SK-N-SH treated with all-trans-retinoic acid at 6 μM for 48 hours (cell line): Measurements from ENCODE around the gene CELF1.

ENCODE experiments used
- ATAC-seq: fragments of 200-7000 bp; cut with Tn5 transposase; 3 replicates; pipeline ENCODE4 v1.9.1; 2020; ENCODE audit warnings: mild to moderate bottlenecking, moderate library complexity
- ARNTL ChIP-seq: fragments of 450-650 bp; formaldehyde crosslinking; IDR thresholded peaks from 2 replicates; pipeline ENCODE4 v1.5.0; 2020; ENCODE audit warnings: low read depth, mild to moderate bottlenecking, moderate library complexity, borderline replicate concordance
- BACH2 ChIP-seq: fragments of 250-450 bp; sonication (Bioruptor Pico); IDR thresholded peaks from 2 replicates; pipeline ENCODE4 v1.9.0; 2021; ENCODE audit warnings: mild to moderate bottlenecking, borderline replicate concordance
- CSDC2 ChIP-seq: fragments of 250-450 bp; sonication (Bioruptor Pico); IDR thresholded peaks from 2 replicates; pipeline ENCODE4 v1.5.0; 2020; ENCODE audit warnings: mild to moderate bottlenecking, moderate library complexity
- ESRRG ChIP-seq: fragments of 250-450 bp; sonication (Bioruptor Pico); IDR thresholded peaks from 2 replicates; pipeline ENCODE4 v1.6.1; 2021; ENCODE audit warnings: mild to moderate bottlenecking
- GLIS3 ChIP-seq: fragments of 250-450 bp; sonication (Bioruptor Pico); IDR thresholded peaks from 2 replicates; pipeline ENCODE4 v1.5.0; 2020; ENCODE audit warnings: mild to moderate bottlenecking, moderate library complexity
- ISL1 ChIP-seq: fragments of 250-450 bp; sonication (Bioruptor Pico); IDR thresholded peaks from 2 replicates; pipeline ENCODE4 v2.1.2; 2022; ENCODE audit warnings: mild to moderate bottlenecking, moderate library complexity
- OSR1 ChIP-seq: fragments of 250-450 bp; sonication (Bioruptor Pico); IDR thresholded peaks from 2 replicates; pipeline ENCODE4 v1.8.0; 2022; ENCODE audit warnings: moderate library complexity, mild to moderate bottlenecking, inconsistent platforms
- PPARA ChIP-seq: fragments of 250-450 bp; sonication (Bioruptor Pico); IDR thresholded peaks from 2 replicates; pipeline ENCODE4 v1.5.0; 2020; ENCODE audit warnings: mild to moderate bottlenecking, borderline replicate concordance
- RARB ChIP-seq: fragments of 250-450 bp; sonication (Bioruptor Pico); IDR thresholded peaks from 2 replicates; pipeline ENCODE4 v1.8.0; 2021; ENCODE audit warnings: mild to moderate bottlenecking, moderate library complexity
- SNAI2 ChIP-seq: fragments of 250-450 bp; sonication (Bioruptor Pico); IDR thresholded peaks from 2 replicates; pipeline ENCODE4 v1.5.0; 2020; ENCODE audit warnings: mild to moderate bottlenecking, moderate library complexity
- TCF4 ChIP-seq: fragments of 250-450 bp; sonication (Bioruptor Pico); IDR thresholded peaks from 2 replicates; pipeline ENCODE4 v1.8.0; 2021; ENCODE audit warnings: mild to moderate bottlenecking, moderate library complexity, borderline replicate concordance
- TOX ChIP-seq: fragments of 250-450 bp; sonication (Bioruptor Pico); IDR thresholded peaks from 2 replicates; pipeline ENCODE4 v1.8.0; 2021; ENCODE audit warnings: mild to moderate bottlenecking, moderate library complexity, borderline replicate concordance
- ZC3H10 ChIP-seq: fragments of 250-450 bp; sonication (Bioruptor Pico); IDR thresholded peaks from 2 replicates; pipeline ENCODE4 v1.5.1; 2021; ENCODE audit warnings: mild to moderate bottlenecking, moderate library complexity
- ZFP3 ChIP-seq: fragments of 250-450 bp; sonication (Bioruptor Pico); IDR thresholded peaks from 2 replicates; pipeline ENCODE4 v1.5.0; 2020; ENCODE audit warnings: mild to moderate bottlenecking, moderate library complexity
- ZFP30 ChIP-seq: fragments of 450-650 bp; formaldehyde crosslinking; IDR thresholded peaks from 2 replicates; pipeline ENCODE4 v1.5.0; 2022; ENCODE audit warnings: mild to moderate bottlenecking, moderate library complexity
- ZNF565 ChIP-seq: fragments of 450-650 bp; formaldehyde crosslinking; conservative IDR thresholded peaks from 2 replicates; pipeline ENCODE4 v1.5.0; 2020; ENCODE audit warnings: low read depth, mild to moderate bottlenecking, moderate library complexity
- ZNF70 ChIP-seq: fragments of 450-650 bp; formaldehyde crosslinking; IDR thresholded peaks from 2 replicates; pipeline ENCODE4 v1.5.0; 2020; ENCODE audit warnings: mild to moderate bottlenecking, moderate library complexity
- ZNF8 ChIP-seq: fragments of 450-650 bp; formaldehyde crosslinking; IDR thresholded peaks from 2 replicates; pipeline ENCODE4 v1.5.0; 2020; ENCODE audit warnings: mild to moderate bottlenecking, moderate library complexity
- TF ChIP-seq, protein P1 (sequence below): fragments of 250-450 bp; sonication (Bioruptor Pico); IDR thresholded peaks from 2 replicates; pipeline ENCODE4 v1.5.1; 2020; ENCODE audit warnings: low read depth, mild to moderate bottlenecking, moderate library complexity
- TF ChIP-seq, protein P2 (sequence below): fragments of 250-450 bp; sonication (Bioruptor Pico); IDR thresholded peaks from 2 replicates; pipeline ENCODE4 v1.5.0; 2020; ENCODE audit warnings: mild to moderate bottlenecking, moderate library complexity
- TF ChIP-seq, protein P3 (sequence below): fragments of 250-450 bp; sonication (Bioruptor Pico); IDR thresholded peaks from 2 replicates; pipeline ENCODE4 v1.8.0; 2020; ENCODE audit warnings: mild to moderate bottlenecking, moderate library complexity, borderline replicate concordance

Gene CELF1

DNA sequence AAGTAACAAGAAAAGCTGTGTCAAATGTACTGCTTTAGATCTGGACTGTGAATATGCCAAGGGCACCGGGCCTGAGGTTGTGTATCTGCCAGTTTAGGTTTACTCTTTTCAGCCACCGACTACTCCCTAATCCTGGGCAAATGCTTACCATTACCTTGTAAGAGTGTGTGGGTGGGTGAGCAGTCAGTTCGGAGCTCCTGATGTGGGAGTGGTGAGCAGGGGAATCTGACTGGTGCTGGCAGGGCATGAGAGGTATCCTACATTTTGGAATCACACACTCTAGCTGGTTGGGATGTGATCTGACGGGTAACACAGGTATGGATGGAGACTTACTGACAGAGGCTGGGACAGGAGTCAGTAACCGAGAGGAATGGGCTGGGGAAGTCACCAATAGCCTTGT lies 30.9 kb upstream of the CELF1 start:
- ATAC-seq, result no peak
- TF ChIP-seq ZC3H10 (CRISPR knock-in tag) (no peak), ZNF70 (CRISPR knock-in tag) (no peak), OSR1 (CRISPR knock-in tag) (no peak), TOX (no peak), ZNF565 (CRISPR knock-in tag) (no peak), TCF4 (CRISPR knock-in tag) (no peak), ZFP3 (CRISPR knock-in tag) (no peak), ARNTL (CRISPR knock-in tag) (no peak), GLIS3 (CRISPR knock-in tag) (no peak), BACH2 (CRISPR knock-in tag) (no peak), ISL1 (no peak), SNAI2 (CRISPR knock-in tag) (no peak)
- TF ChIP-seq, protein P1, sequence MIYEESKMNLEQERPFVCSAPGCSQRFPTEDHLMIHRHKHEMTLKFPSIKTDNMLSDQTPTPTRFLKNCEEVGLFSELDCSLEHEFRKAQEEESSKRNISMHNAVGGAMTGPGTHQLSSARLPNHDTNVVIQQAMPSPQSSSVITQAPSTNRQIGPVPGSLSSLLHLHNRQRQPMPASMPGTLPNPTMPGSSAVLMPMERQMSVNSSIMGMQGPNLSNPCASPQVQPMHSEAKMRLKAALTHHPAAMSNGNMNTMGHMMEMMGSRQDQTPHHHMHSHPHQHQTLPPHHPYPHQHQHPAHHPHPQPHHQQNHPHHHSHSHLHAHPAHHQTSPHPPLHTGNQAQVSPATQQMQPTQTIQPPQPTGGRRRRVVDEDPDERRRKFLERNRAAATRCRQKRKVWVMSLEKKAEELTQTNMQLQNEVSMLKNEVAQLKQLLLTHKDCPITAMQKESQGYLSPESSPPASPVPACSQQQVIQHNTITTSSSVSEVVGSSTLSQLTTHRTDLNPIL, result no peak
- TF ChIP-seq, protein P2, sequence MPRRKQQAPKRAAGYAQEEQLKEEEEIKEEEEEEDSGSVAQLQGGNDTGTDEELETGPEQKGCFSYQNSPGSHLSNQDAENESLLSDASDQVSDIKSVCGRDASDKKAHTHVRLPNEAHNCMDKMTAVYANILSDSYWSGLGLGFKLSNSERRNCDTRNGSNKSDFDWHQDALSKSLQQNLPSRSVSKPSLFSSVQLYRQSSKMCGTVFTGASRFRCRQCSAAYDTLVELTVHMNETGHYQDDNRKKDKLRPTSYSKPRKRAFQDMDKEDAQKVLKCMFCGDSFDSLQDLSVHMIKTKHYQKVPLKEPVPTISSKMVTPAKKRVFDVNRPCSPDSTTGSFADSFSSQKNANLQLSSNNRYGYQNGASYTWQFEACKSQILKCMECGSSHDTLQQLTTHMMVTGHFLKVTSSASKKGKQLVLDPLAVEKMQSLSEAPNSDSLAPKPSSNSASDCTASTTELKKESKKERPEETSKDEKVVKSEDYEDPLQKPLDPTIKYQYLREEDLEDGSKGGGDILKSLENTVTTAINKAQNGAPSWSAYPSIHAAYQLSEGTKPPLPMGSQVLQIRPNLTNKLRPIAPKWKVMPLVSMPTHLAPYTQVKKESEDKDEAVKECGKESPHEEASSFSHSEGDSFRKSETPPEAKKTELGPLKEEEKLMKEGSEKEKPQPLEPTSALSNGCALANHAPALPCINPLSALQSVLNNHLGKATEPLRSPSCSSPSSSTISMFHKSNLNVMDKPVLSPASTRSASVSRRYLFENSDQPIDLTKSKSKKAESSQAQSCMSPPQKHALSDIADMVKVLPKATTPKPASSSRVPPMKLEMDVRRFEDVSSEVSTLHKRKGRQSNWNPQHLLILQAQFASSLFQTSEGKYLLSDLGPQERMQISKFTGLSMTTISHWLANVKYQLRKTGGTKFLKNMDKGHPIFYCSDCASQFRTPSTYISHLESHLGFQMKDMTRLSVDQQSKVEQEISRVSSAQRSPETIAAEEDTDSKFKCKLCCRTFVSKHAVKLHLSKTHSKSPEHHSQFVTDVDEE (CRISPR knock-in tag), result no peak
- TF ChIP-seq, protein P3, sequence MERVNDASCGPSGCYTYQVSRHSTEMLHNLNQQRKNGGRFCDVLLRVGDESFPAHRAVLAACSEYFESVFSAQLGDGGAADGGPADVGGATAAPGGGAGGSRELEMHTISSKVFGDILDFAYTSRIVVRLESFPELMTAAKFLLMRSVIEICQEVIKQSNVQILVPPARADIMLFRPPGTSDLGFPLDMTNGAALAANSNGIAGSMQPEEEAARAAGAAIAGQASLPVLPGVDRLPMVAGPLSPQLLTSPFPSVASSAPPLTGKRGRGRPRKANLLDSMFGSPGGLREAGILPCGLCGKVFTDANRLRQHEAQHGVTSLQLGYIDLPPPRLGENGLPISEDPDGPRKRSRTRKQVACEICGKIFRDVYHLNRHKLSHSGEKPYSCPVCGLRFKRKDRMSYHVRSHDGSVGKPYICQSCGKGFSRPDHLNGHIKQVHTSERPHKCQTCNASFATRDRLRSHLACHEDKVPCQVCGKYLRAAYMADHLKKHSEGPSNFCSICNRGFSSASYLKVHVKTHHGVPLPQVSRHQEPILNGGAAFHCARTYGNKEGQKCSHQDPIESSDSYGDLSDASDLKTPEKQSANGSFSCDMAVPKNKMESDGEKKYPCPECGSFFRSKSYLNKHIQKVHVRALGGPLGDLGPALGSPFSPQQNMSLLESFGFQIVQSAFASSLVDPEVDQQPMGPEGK, result no peak

DNA sequence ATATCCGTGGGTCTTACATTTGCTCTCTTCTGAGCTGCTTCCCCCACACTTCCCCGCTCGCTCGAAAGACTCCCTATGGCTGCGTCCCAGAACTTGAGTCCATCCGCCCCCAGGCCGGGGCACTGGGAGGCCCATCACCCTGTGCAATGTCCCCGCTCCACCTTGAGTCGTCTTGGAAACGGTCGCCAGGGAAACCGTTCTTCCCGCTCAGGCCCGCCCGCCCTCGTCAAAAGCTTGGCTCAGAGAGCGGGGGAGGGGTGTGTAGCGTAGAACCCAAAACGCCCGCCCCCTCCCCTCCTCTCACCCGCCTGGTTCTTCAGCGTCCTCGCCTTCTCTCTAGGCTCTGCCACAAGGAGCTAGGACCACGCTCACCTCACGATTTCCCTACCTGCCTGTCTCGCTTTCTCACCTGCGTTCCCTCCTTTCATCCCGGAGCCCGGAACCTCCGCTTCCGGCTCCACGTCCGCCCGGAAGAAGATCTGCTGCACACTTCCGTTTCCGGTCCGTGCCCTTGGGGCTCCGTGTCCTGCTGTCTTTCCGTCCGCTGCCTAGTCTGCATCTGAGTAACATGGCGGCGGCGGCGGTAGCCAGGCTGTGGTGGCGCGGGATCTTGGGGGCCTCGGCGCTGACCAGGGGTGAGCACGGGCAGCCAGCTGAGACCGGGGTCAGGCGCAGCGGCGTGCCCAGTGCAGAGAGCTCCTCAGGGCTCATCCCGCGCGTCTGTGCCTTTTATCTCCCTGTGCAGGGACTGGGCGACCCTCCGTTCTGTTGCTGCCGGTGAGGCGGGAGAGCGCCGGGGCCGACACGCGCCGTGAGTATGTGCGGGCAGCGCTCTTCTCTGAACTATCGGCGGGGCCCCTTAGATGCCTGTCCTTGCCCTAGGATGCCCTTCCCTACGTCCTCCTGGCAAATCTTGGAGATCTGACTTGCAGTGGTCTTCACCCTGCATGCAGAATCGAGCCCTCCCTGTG lies 25.9 kb upstream of the CELF1 start, which contains the start of the genes KBTBD4 and NDUFS3:
TSS of gene KBTBD4 (minus strand) at position 447 of the 971 bp plus-strand sequence. CDS start at position 428, 19 bp downstream.
TSS of gene NDUFS3 (plus strand) at position 551 of the 971 bp plus-strand sequence. CDS start at position 569, 18 bp downstream.
- TF ChIP-seq ZNF565 (CRISPR knock-in tag), result no peak
- no peak for TF ChIP-seq PPARA
- TF ChIP-seq, protein P2 (CRISPR knock-in tag), result 0 out of 2 replicates have a peak, but pooled peaks have one; percentile 33
- TF ChIP-seq CSDC2 (CRISPR knock-in tag), result no peak
- peak; percentile 92 for ATAC-seq

DNA sequence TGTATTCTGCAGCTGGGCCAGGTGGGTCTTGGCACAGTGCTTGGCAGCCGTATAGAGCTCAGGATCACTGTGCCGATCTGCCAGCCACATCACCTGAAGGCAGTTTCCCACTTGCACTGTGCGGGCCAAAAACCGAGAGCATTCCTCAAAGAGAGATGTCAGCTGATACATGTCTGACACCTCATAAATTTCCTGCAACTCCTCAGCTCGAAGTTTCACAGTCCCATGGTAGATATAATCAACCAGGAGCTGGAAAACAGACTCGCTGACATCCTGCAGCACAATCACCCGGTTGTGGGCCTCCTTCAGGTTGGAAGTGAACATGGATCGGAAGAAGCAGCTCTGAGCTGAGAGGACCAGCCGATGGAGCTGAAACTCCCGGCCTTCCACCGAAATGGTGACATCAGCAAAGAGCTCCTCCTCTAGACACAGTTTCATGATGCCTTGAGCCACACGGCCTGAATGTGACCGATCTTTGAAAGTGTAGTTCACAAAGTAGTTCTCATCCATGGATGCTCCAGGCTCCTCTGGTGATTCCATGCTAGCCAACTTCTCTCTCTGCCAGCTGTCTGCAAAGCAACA lies 24.6 kb upstream of the CELF1 start:
- TF ChIP-seq ZNF565 (CRISPR knock-in tag), result no peak
- no peak for TF ChIP-seq ESRRG (CRISPR knock-in tag)
- no peak for TF ChIP-seq PPARA
- no peak for TF ChIP-seq ZNF8 (CRISPR knock-in tag)
- TF ChIP-seq, protein P1, result no peak
- no peak for TF ChIP-seq ZFP3 (CRISPR knock-in tag)
- TF ChIP-seq RARB (CRISPR knock-in tag), result no peak
- TF ChIP-seq GLIS3 (CRISPR knock-in tag), result no peak
- no peak for TF ChIP-seq CSDC2 (CRISPR knock-in tag)
- TF ChIP-seq TCF4 (CRISPR knock-in tag), result no peak
- no peak for TF ChIP-seq SNAI2 (CRISPR knock-in tag)
- TF ChIP-seq ZFP30, result no peak
- TF ChIP-seq, protein P3, result no peak
- ATAC-seq, result peak; percentile 12; the same call in 2 of the 3 replicates
